Progenitor cell of endocrine pancreas (in vitro differentiated cells): ENCODE measurements around the gene TMEM121B. TPM values are rescaled to one million over a fixed set of nuclear protein-coding genes. Genes with fewer than 3 reads are reported as not detected.

Source experiments
- DNase-seq: peaks from one replicate; pipeline ENCODE4 v3.0.0; 2021; ENCODE audit warnings: low spot score; ENCODE audit not compliant: unreplicated experiment
- H3K27ac Mint-ChIP-seq: 2 replicates; pipeline ENCODE4 v1.8.0; 2021; ENCODE audit warnings: mild to moderate bottlenecking, moderate library complexity, mixed read lengths
- H3K27me3 Mint-ChIP-seq: 2 replicates; pipeline ENCODE4 v1.8.0; 2021; ENCODE audit warnings: mixed read lengths
- H3K36me3 Mint-ChIP-seq: 2 replicates; pipeline ENCODE4 v1.8.0; 2022; ENCODE audit warnings: mixed read lengths; ENCODE audit not compliant: insufficient read depth
- H3K4me1 Mint-ChIP-seq: 2 replicates; pipeline ENCODE4 v1.8.0; 2021; ENCODE audit warnings: low read depth, mixed read lengths
- H3K4me3 Mint-ChIP-seq: 2 replicates; pipeline ENCODE4 v1.8.0; 2021; ENCODE audit warnings: low read depth, mild to moderate bottlenecking, moderate library complexity, mixed read lengths
- H3K9me3 Mint-ChIP-seq: 2 replicates; pipeline ENCODE4 v1.8.0; 2021; ENCODE audit warnings: low read depth, mixed read lengths
- CTCF ChIP-seq: fragments of 200-600 bp; sonication (generic); IDR thresholded peaks from one replicate; pipeline ENCODE4 v1.5.0; 2021; ENCODE audit warnings: antibody characterized with exemption, mild to moderate bottlenecking; ENCODE audit not compliant: unreplicated experiment
- total RNA-seq: library from RNA; stranded (reverse); gene quantifications from 2 replicates; pipeline ENCODE4 v1.2.1, GENCODE V29; 2021

Gene TMEM121B
- total RNA-seq, 1 donor from 2014 or later = 4.7 TPM

- H3K4me3 Mint-ChIP-seq = no peak overlapping the region
- TF ChIP-seq CTCF = no peak
- H3K27ac Mint-ChIP-seq = no peak overlapping the region
- H3K27me3 Mint-ChIP-seq = no peaks in the 10 kb centered on the region
- H3K36me3 Mint-ChIP-seq = peaks cover 1% of the 10 kb centered on the region
- no peaks in the 10 kb centered on the region for H3K9me3 Mint-ChIP-seq
- H3K4me1 Mint-ChIP-seq = no peaks in the 10 kb centered on the region
- no peak for DNase-seq
Measured at GRCh38 chr22:17110791-17111550, 10.2 kb downstream of the TMEM121B start.

GRCh38 chr22:17109976-17110375, 11.2 kb downstream of the TMEM121B start:
- H3K4me3 Mint-ChIP-seq = no peak overlapping the region
- H3K27ac Mint-ChIP-seq = no peak overlapping the region
- no peak for DNase-seq
- no peaks in the 10 kb centered on the region for H3K4me1 Mint-ChIP-seq
- H3K27me3 Mint-ChIP-seq = no peaks in the 10 kb centered on the region
- peaks cover 2% of the 10 kb centered on the region for H3K36me3 Mint-ChIP-seq
- no peak for TF ChIP-seq CTCF
- H3K9me3 Mint-ChIP-seq = no peaks in the 10 kb centered on the region

GRCh38 chr22:17109113-17109865, 11.9 kb downstream of the TMEM121B start:
- H3K27me3 Mint-ChIP-seq = no peaks in the 10 kb centered on the region
- H3K36me3 Mint-ChIP-seq = peaks cover 3% of the 10 kb centered on the region
- H3K4me3 Mint-ChIP-seq = no peak overlapping the region
- H3K4me1 Mint-ChIP-seq = no peaks in the 10 kb centered on the region
- no peaks in the 10 kb centered on the region for H3K9me3 Mint-ChIP-seq
- no peak for TF ChIP-seq CTCF
- DNase-seq = no peak
- H3K27ac Mint-ChIP-seq = no peak overlapping the region

- TF ChIP-seq CTCF = no peak
- H3K27me3 Mint-ChIP-seq = no peaks in the 10 kb centered on the region
- H3K9me3 Mint-ChIP-seq = no peaks in the 10 kb centered on the region
- no peaks in the 10 kb centered on the region for H3K4me1 Mint-ChIP-seq
- H3K4me3 Mint-ChIP-seq = no peak overlapping the region
- peaks cover 3% of the 10 kb centered on the region for H3K36me3 Mint-ChIP-seq
- no peak overlapping the region for H3K27ac Mint-ChIP-seq
- DNase-seq = no peak
Measured at GRCh38 chr22:17108256-17109112, 12.7 kb downstream of the TMEM121B start.

GRCh38 chr22:17107547-17107810, 13.7 kb downstream of the TMEM121B start:
- no peak for TF ChIP-seq CTCF
- H3K27ac Mint-ChIP-seq = no peak overlapping the region
- H3K4me3 Mint-ChIP-seq = no peak overlapping the region
- H3K4me1 Mint-ChIP-seq = no peaks in the 10 kb centered on the region
- H3K36me3 Mint-ChIP-seq = peaks cover 3% of the 10 kb centered on the region
- no peak for DNase-seq
- no peaks in the 10 kb centered on the region for H3K9me3 Mint-ChIP-seq
- no peaks in the 10 kb centered on the region for H3K27me3 Mint-ChIP-seq
